Activated CD8-positive, alpha-beta memory T cell treated with anti-CD3 and anti-CD28 coated beads, Interleukin-2, amount 10 ng/mL, durations not matched to agents 7 days and 5 days (primary cell): Measurements from ENCODE around the gene GPC3. TPM values are rescaled to one million over a fixed set of nuclear protein-coding genes. Genes with fewer than 3 reads are reported as not detected.

Source experiments
- ATAC-seq: fragments of 150-1000 bp; cut with Tn5 transposase; one replicate; pipeline ENCODE4 v1.10.0; 2021; ENCODE audit warnings: moderate library complexity
- CTCF ChIA-PET: fragments of 350-600 bp; sonication (Branson Sonifier 250); formaldehyde crosslinking; loops from one replicate; lab custom pipeline; 2021; ENCODE audit warnings: antibody characterized with exemption; lab: Charles Lee
- DNase-seq: peaks from one replicate; pipeline ENCODE4 v3.0.0-alpha.2; 2020
- H3K27ac Mint-ChIP-seq: one replicate; pipeline ENCODE4 v1.8.0; 2021; ENCODE audit warnings: mild to moderate bottlenecking, mixed read lengths
- H3K27me3 Mint-ChIP-seq: one replicate; pipeline ENCODE4 v1.8.0; 2021; ENCODE audit warnings: mixed read lengths
- H3K36me3 Mint-ChIP-seq: one replicate; pipeline ENCODE4 v1.8.0; 2021; ENCODE audit warnings: mild to moderate bottlenecking, mixed read lengths
- H3K4me1 Mint-ChIP-seq: one replicate; pipeline ENCODE4 v1.8.0; 2021; ENCODE audit warnings: mixed read lengths
- H3K4me3 Mint-ChIP-seq: one replicate; pipeline ENCODE4 v1.8.0; 2021; ENCODE audit warnings: mild to moderate bottlenecking, moderate library complexity, mixed read lengths
- H3K9me3 Mint-ChIP-seq: one replicate; pipeline ENCODE4 v1.8.0; 2022; ENCODE audit warnings: low read depth, mixed read lengths
- total RNA-seq, 2 experiments: library from RNA; stranded (reverse); gene quantifications; one replicate each; pipeline ENCODE4 v1.2.3, GENCODE V29; 2021

GPC3 gene
- total RNA-seq, 2 experiments from 2014 or later: not detected

GRCh38 chrX:133923548-133923947 is 61.8 kb downstream of the GPC3 start:
- CTCF ChIA-PET: interaction anchor here (1.6 kb wide), 1 partner anchor 263 kb away, joined by 4 read pairs; no protein-coding TSS in a partner anchor
- ATAC-seq: no peak
- Mint-ChIP-seq H3K27me3 (no peaks in the 10 kb centered on the region), H3K27ac (no peak overlapping the region), H3K4me1 (peaks cover 12% of the 10 kb centered on the region), H3K4me3 (no peak overlapping the region), H3K9me3 (peaks cover 3% of the 10 kb centered on the region), H3K36me3 (no peaks in the 10 kb centered on the region)
- no peak for DNase-seq

GRCh38 chrX:133923113-133923512 is 62.3 kb downstream of the GPC3 start:
- CTCF ChIA-PET: interaction anchor here (0.8 to 1.6 kb wide), 2 partner anchors 33 to 263 kb away, joined by 3 to 4 read pairs; no protein-coding TSS in a partner anchor
- Mint-ChIP-seq H3K27me3 (no peaks in the 10 kb centered on the region), H3K4me1 (peaks cover 12% of the 10 kb centered on the region), H3K27ac (peak overlapping the region; percentile 79), H3K4me3 (peak overlapping the region; percentile 53), H3K9me3 (peaks cover 3% of the 10 kb centered on the region), H3K36me3 (no peaks in the 10 kb centered on the region)
- peak; percentile 71 for ATAC-seq
- peak; percentile 41 for DNase-seq

GRCh38 chrX:133922390-133922771 is 63.0 kb downstream of the GPC3 start:
- Mint-ChIP-seq H3K4me1 (peaks cover 12% of the 10 kb centered on the region), H3K9me3 (no peaks in the 10 kb centered on the region), H3K27me3 (no peaks in the 10 kb centered on the region), H3K36me3 (no peaks in the 10 kb centered on the region), H3K27ac (peak overlapping the region; percentile 19), H3K4me3 (no peak overlapping the region)
- ATAC-seq: no peak
- CTCF ChIA-PET: interaction anchor here (0.8 to 1.7 kb wide), 6 partner anchors 10 to 1594 kb away, joined by 3 to 4 read pairs (median 3); no protein-coding TSS in a partner anchor
- no peak for DNase-seq

GRCh38 chrX:133921764-133922389 is 63.5 kb downstream of the GPC3 start:
- Mint-ChIP-seq H3K27me3 (no peaks in the 10 kb centered on the region), H3K27ac (no peak overlapping the region), H3K9me3 (no peaks in the 10 kb centered on the region), H3K4me1 (peaks cover 12% of the 10 kb centered on the region), H3K36me3 (no peaks in the 10 kb centered on the region), H3K4me3 (no peak overlapping the region)
- CTCF ChIA-PET: interaction anchor here (0.8 to 1.7 kb wide), 5 partner anchors 10 to 1595 kb away, joined by 3 to 4 read pairs (median 3); no protein-coding TSS in a partner anchor
- ATAC-seq: peak; percentile 53
- DNase-seq: peak; percentile 50

DNA sequence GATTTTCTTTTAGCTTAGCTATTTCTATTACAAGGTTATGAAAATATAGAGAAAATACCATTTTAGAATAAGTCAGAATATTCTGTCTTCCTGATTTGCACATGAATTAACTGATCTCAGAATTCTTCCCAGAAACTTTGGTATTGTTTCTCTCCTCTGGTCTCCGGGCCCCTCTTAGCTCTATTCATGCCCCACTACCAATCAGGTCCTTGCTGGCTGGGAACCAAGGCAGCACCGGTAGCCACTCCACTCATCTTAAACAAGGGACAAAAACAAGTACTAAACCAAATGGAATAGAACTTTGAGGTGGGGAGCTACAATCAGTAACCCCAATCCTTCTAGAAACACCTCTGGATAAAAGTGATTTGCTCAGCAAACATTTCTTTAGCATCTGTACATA is 64.3 kb downstream of the GPC3 start:
- Mint-ChIP-seq H3K4me1 (peaks cover 12% of the 10 kb centered on the region), H3K27me3 (no peaks in the 10 kb centered on the region), H3K36me3 (no peaks in the 10 kb centered on the region), H3K27ac (no peak overlapping the region), H3K9me3 (no peaks in the 10 kb centered on the region), H3K4me3 (no peak overlapping the region)
- CTCF ChIA-PET: interaction anchor here (0.6 to 1.7 kb wide), 2 partner anchors 82 to 1596 kb away, joined by 3 read pairs; no protein-coding TSS in a partner anchor
- ATAC-seq (no peak), DNase-seq (no peak)

DNA sequence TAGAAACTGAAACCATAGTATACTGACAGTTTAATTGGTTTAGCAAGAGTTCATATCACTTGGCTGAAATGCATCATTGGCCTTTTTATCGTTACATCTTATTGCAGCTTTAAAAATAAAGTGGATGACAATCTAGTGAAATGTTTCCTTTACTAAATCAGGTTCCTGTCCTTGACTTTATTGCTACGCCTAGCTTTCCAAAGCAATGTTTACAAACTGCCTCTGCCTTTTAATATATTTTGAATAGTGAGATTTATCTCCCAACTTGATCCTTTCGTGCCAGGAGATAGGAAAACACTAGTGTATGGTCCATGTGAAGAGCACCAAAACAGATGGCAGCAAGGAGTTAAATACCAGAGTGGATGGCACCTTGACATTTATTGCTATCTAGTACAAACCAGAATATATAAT is 67.0 kb downstream of the GPC3 start:
- H3K9me3 Mint-ChIP-seq: no peaks in the 10 kb centered on the region
- no peak overlapping the region for H3K4me3 Mint-ChIP-seq
- CTCF ChIA-PET: no interaction called here
- DNase-seq (no peak), ATAC-seq (no peak)
- H3K36me3 Mint-ChIP-seq: no peaks in the 10 kb centered on the region
- H3K27ac Mint-ChIP-seq: no peak overlapping the region
- peaks cover 12% of the 10 kb centered on the region for H3K4me1 Mint-ChIP-seq
- H3K27me3 Mint-ChIP-seq: no peaks in the 10 kb centered on the region

DNA sequence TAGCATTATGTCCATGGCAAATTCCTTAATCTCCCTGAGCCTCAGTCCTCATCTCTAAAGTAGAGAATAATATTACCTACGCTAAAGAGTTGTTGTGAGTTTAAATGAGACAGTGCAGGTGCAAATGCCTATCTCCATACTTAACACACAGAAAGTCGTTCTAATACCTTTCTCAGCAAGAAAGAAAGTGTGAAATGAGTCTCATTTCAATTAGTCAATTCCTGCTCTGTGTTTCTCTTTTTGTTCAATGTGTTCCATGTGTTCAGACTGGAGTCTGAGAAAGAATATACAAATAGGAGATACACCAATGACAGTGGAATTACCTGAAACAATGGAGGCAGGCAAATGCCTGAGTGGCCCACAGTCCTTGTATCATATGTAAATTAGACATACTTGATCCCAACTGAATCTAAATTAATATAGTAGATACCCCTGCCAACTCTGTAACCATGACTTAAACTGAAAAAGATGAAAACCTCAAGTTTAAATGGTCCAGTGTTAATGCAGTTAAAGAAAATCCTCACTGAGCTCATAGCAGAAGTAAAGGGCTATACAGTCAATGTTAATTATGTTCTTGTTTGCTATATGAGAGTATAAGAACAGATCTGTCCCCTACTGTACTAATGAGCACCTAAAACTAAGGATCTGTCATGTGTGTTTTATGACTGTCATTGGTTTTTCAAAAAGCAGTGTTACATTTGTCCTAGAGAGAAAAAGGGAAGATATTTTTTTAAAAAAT is 68.2 kb downstream of the GPC3 start:
- no peak for DNase-seq
- Mint-ChIP-seq H3K9me3 (no peaks in the 10 kb centered on the region), H3K36me3 (no peaks in the 10 kb centered on the region), H3K27ac (no peak overlapping the region), H3K4me1 (no peaks in the 10 kb centered on the region), H3K4me3 (no peak overlapping the region), H3K27me3 (no peaks in the 10 kb centered on the region)
- CTCF ChIA-PET: no interaction called here
- ATAC-seq: no peak

DNA sequence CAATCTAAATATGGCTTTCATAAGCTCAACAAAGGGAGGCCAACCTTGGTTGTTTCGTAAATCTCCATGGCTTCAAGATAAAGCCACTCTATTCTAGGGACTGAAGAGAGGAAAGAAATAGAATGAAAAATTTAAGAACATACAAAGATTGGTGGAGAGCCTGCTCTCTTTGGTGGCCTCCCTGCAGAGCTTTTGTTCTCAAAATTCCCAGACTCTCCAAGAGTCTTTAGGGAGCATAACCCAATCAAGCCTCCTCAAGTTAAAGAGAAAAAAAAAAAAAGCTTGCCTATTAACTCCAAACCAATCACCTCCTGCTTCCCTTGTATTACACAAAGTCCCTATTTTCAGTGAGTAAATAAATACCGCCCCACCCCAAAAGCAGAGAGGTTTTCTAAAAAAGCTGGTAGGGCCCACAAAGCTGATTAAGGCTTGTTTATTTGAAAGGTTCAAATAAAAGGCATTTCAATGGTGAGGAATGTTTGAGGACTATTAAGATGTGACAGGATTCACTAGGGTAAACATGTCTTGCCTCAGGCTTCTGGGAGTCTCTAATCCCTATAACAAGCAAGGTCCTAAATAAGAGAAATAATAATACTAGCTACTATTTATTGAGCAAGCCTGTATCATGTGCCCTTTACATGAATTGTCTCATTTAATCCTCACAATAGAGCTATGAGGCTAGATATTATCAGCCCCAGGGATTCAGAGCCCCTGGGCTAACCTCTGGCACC is 71.6 kb downstream of the GPC3 start:
- no peaks in the 10 kb centered on the region for H3K9me3 Mint-ChIP-seq
- no peaks in the 10 kb centered on the region for H3K36me3 Mint-ChIP-seq
- no peaks in the 10 kb centered on the region for H3K27me3 Mint-ChIP-seq
- no peaks in the 10 kb centered on the region for H3K4me1 Mint-ChIP-seq
- H3K27ac Mint-ChIP-seq: no peak overlapping the region
- DNase-seq (no peak), ATAC-seq (no peak)
- H3K4me3 Mint-ChIP-seq: no peak overlapping the region
- CTCF ChIA-PET: no interaction called here

GRCh38 chrX:133913009-133913408 is 72.4 kb downstream of the GPC3 start:
- H3K27ac Mint-ChIP-seq: no peak overlapping the region
- H3K27me3 Mint-ChIP-seq: no peaks in the 10 kb centered on the region
- ATAC-seq (no peak), DNase-seq (no peak)
- no peak overlapping the region for H3K4me3 Mint-ChIP-seq
- H3K4me1 Mint-ChIP-seq: no peaks in the 10 kb centered on the region
- CTCF ChIA-PET: no interaction called here
- no peaks in the 10 kb centered on the region for H3K9me3 Mint-ChIP-seq
- no peaks in the 10 kb centered on the region for H3K36me3 Mint-ChIP-seq

GRCh38 chrX:133911825-133912495 is 73.4 kb downstream of the GPC3 start:
- H3K27ac Mint-ChIP-seq: no peak overlapping the region
- ATAC-seq (no peak), DNase-seq (no peak)
- CTCF ChIA-PET: no interaction called here
- H3K36me3 Mint-ChIP-seq: no peaks in the 10 kb centered on the region
- no peaks in the 10 kb centered on the region for H3K9me3 Mint-ChIP-seq
- H3K4me3 Mint-ChIP-seq: no peak overlapping the region
- no peaks in the 10 kb centered on the region for H3K27me3 Mint-ChIP-seq
- H3K4me1 Mint-ChIP-seq: no peaks in the 10 kb centered on the region

- H3K4me1 Mint-ChIP-seq: no peaks in the 10 kb centered on the region
- DNase-seq: no peak
- no peaks in the 10 kb centered on the region for H3K27me3 Mint-ChIP-seq
- no peak overlapping the region for H3K4me3 Mint-ChIP-seq
- H3K9me3 Mint-ChIP-seq: no peaks in the 10 kb centered on the region
- CTCF ChIA-PET: no interaction called here
- H3K36me3 Mint-ChIP-seq: no peaks in the 10 kb centered on the region
- ATAC-seq: no peak
- no peak overlapping the region for H3K27ac Mint-ChIP-seq
These were observed 74.9 kb downstream of the GPC3 start for GRCh38 chrX:133910539-133910938.

- DNase-seq (no peak), ATAC-seq (no peak)
- CTCF ChIA-PET: no interaction called here
- H3K4me3 Mint-ChIP-seq: no peak overlapping the region
- no peak overlapping the region for H3K27ac Mint-ChIP-seq
- H3K9me3 Mint-ChIP-seq: no peaks in the 10 kb centered on the region
- H3K4me1 Mint-ChIP-seq: no peaks in the 10 kb centered on the region
- H3K36me3 Mint-ChIP-seq: no peaks in the 10 kb centered on the region
- no peaks in the 10 kb centered on the region for H3K27me3 Mint-ChIP-seq
These were observed 75.5 kb downstream of the GPC3 start for GRCh38 chrX:133909888-133910287.
